ENCODE measurements around the gene SLC35G6. TPM values are rescaled to one million over a fixed set of nuclear protein-coding genes. Genes with fewer than 3 reads are reported as not detected.

SLC35G6 gene
- total and polyA plus RNA-seq, 12 donors = 0.24 TPM; not detected in 11

DNA sequence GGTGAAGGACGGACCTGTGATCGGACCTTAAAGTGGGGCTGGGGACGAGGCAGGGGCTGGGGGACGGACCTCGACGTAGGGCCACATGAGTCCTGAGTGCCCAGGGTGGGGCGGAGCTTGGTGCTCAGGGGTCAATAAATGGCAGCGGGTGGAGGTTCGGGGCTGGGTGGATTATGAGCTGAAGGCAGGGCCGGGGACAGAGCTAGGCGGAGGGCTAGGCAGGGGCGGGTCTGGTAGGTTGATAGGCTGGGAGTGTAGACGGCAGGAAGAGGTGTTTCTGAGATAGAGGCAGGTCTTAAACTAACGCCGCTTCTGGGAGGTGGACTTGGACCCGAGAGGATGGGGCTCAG, 35.7 kb upstream of the SLC35G6 start:
- Histone ChIP-seq H3K36me3 (replicated peaks in 1 of 2) (no peaks in the 10 kb centered on the region), H3K27ac (peak overlapping the region; percentile 59 to 91 (median 86)), H3K27me3 (no peaks in the 10 kb centered on the region), H3K4me1 (replicated peaks in 1 of 2) (peaks cover 23 to 28% of the 10 kb centered on the region in 2 donors), H3K9me3 (replicated peaks in 1 of 3) (no peaks in the 10 kb centered on the region), H3K4me3 (peak overlapping the region in 2 of 4 donors; percentile 35 to 46)
- no peak for TF ChIP-seq POLR2A (IDR thresholded peaks at IDR 0.05)
- TF ChIP-seq, protein P1, sequence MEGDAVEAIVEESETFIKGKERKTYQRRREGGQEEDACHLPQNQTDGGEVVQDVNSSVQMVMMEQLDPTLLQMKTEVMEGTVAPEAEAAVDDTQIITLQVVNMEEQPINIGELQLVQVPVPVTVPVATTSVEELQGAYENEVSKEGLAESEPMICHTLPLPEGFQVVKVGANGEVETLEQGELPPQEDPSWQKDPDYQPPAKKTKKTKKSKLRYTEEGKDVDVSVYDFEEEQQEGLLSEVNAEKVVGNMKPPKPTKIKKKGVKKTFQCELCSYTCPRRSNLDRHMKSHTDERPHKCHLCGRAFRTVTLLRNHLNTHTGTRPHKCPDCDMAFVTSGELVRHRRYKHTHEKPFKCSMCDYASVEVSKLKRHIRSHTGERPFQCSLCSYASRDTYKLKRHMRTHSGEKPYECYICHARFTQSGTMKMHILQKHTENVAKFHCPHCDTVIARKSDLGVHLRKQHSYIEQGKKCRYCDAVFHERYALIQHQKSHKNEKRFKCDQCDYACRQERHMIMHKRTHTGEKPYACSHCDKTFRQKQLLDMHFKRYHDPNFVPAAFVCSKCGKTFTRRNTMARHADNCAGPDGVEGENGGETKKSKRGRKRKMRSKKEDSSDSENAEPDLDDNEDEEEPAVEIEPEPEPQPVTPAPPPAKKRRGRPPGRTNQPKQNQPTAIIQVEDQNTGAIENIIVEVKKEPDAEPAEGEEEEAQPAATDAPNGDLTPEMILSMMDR (IDR thresholded peaks at IDR 0.05) = no peak
- intact Hi-C loops (cut with DNase I) = no loop called here
- no peak for DNase-seq
- 4 to 14% (median 9%) methylated on average over 15 to 16 of the region's 16 CpGs for WGBS, 4 donors

DNA sequence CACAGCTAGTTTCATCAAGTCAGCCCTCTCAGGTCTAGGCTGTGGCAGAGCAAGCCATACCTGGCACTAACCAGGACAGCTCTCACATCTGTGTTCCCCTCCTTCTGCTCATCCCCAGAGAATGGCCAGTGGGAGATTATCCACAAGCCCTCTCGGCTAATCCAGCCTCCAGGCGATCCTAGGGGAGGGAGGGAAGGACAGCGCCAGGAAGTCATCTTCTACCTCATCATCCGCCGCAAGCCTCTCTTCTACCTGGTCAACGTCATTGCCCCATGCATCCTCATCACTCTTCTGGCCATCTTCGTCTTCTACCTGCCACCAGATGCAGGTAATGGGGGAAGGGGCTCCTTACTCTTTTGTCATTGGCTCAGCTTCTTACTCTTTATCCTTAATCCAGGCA, 32.8 kb upstream of the SLC35G6 start:
- intact Hi-C loops (cut with DNase I) = no loop called here
- H3K4me1 ChIP-seq (replicated peaks in 1 of 2) = peaks cover 17 to 21% of the 10 kb centered on the region in 2 donors
- H3K27ac ChIP-seq = no peak overlapping the region
- DNase-seq = no peak
- H3K4me3 ChIP-seq = no peak overlapping the region
- no peaks in the 10 kb centered on the region for H3K36me3 ChIP-seq (replicated peaks in 1 of 2)
- H3K9me3 ChIP-seq (replicated peaks in 1 of 3) = no peaks in the 10 kb centered on the region
- TF ChIP-seq, protein P1 (IDR thresholded peaks at IDR 0.05) = no peak
- TF ChIP-seq POLR2A (IDR thresholded peaks at IDR 0.05) = no peak
- no peaks in the 10 kb centered on the region for H3K27me3 ChIP-seq
- WGBS, 4 donors = 88 to 95% (median 93%) methylated on average over 7 of the region's 7 CpGs

DNA sequence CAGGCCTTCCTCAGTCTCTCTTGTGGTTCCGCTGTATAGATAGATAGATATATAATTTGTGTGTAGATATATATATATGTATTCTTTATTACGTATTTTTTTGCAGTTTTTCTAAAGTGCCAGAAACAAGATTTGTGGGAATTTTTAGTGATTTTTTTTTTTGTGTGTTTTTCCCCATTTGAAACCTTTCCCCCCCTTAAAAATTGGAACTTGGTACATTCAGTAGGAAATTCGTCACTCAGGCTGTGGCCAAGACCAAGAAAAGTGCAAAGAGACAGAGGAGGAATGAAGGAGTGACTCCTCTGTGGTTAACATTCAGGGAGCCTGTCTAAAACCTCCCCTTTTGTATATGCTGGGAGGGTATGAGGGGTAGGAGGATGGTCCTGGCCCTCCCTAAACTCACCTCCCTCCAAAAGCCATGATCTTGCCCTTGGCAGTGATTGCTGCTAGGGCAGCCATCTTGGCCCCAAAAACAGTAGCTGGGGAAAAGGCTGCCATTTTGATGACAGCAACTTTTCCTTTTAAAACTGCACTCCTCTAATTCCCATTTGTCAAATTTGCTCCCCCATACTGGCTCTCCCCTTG, 21.2 kb upstream of the SLC35G6 start:
- no peak overlapping the region for H3K4me3 ChIP-seq
- peaks cover 0 to 29% of the 10 kb centered on the region in 2 donors for H3K36me3 ChIP-seq (replicated peaks in 1 of 2)
- peak overlapping the region in 2 of 5 donors; percentile 49 to 61 for H3K27ac ChIP-seq
- no peaks in the 10 kb centered on the region for H3K27me3 ChIP-seq
- intact Hi-C loops (cut with DNase I) = no loop called here
- TF ChIP-seq, protein P1 (IDR thresholded peaks at IDR 0.05) = no peak
- no peak for TF ChIP-seq POLR2A (IDR thresholded peaks at IDR 0.05)
- WGBS, 4 donors = 63 to 76% (median 72%) methylated on average over 3 of the region's 3 CpGs
- H3K4me1 ChIP-seq (replicated peaks in 1 of 2) = no peaks in the 10 kb centered on the region
- H3K9me3 ChIP-seq (replicated peaks in 1 of 3) = no peaks in the 10 kb centered on the region
- DNase-seq = no peak

DNA sequence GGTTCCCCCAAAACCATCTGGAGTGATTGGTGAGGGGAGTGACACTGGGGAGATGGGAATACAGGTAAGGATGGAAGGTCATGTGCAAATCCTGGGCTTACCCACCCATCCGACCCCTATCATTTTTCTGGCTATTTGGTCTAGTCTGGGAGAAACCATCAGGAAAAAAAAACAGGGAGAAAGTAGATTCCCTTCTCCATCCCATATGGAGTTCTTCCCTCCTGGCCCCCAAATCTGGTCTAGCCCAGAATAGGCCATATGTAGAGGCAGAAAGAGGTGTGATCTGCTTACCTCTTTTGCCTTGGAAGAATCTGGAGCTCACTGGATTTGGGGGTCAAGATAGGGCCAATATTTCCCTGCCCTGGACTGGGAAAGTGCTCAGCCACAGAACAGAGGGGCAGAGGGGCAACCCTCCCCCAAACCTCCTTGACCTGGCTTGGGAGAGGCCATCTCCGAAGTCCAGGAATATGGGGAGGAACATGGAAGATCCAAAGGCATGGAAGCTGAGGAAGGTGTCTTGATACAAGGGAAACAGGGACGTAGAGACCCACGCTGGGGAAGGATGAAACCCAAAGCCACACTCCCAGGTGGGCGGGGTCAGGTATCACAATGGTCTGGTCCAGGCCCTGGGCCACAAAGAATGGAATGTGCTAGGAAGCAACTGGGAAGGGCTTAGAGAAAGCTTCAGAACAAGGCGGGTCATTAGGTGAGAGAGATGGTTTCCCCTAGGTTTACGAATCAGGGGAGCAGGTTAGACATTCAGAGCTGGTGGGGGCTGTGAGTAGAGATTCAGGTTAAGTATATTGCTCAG, 20.2 kb upstream of the SLC35G6 start:
- Histone ChIP-seq H3K4me3 (no peak overlapping the region), H3K36me3 (replicated peaks in 1 of 2) (peaks cover 0 to 39% of the 10 kb centered on the region in 2 donors), H3K9me3 (replicated peaks in 1 of 3) (no peaks in the 10 kb centered on the region), H3K4me1 (replicated peaks in 1 of 2) (peaks cover 4 to 5% of the 10 kb centered on the region in 2 donors), H3K27me3 (no peaks in the 10 kb centered on the region), H3K27ac (peak overlapping the region in 2 of 5 donors; percentile 29 to 49)
- 93 to 95% (median 94%) methylated on average over 7 of the region's 7 CpGs for WGBS, 4 donors
- no peak for TF ChIP-seq POLR2A (IDR thresholded peaks at IDR 0.05)
- TF ChIP-seq, protein P1 (IDR thresholded peaks at IDR 0.05) = no peak
- DNase-seq = no peak
- intact Hi-C loops (cut with DNase I) = no loop called here
